Measurements from ENCODE around the gene VAV3. TPM values are rescaled to one million over a fixed set of nuclear protein-coding genes. Genes with fewer than 3 reads are reported as not detected.

VAV3 gene
- total RNA-seq, 1 experiment from 2014 or later = not detected

DNA sequence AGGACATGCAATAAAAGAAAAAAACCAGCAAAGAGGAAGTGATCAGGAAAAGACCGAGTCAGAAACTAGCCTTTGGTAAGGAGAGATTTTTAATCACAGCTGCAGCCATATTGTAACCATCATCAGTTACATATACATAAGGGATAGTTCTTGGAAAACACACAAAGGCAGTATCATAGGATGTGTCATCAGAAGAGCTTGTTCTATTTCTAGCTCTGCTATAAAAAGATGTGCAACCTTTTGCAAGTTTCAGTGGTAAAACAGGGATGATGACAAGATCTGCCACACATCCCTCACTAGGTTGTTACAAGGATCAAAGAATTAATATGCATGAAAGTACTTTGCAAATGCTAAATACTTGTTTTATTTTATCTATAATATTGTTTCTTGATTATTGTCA is 342.0 kb downstream of the VAV3 start:
- POLR2A ChIA-PET = no interaction called here
- BruUV-seq (replicated peaks) = no TSS peak
- H3K9ac ChIP-seq (ENCODE audit: low read length) = no peak overlapping the region
- no peak overlapping the region for H3K4me3 ChIP-seq (replicated peaks in 1 of 2; ENCODE audit: low read depth in 1 of 2, low read length in 2 of 2)
- H3K4me2 ChIP-seq (ENCODE audit: low read length) = no peak overlapping the region
- H3K36me3 ChIP-seq (ENCODE audit: control insufficient read depth in 1 of 2, insufficient read depth in 2 of 2, low read length in 2 of 2) = no peaks in the 10 kb centered on the region
- intact Hi-C loops (cut with micrococcal nuclease) = no loop called here
- no peak for TF ChIP-seq EZH2phosphoT487 (IDR thresholded peaks at IDR 0.05; ENCODE audit: borderline replicate concordance)
- TF ChIP-seq EZH2 (IDR thresholded peaks at IDR 0.05) = no peak
- no peak for TF ChIP-seq EGR1 (IDR thresholded peaks at IDR 0.05; ENCODE audit: low read depth)
- TF ChIP-seq, protein P1, sequence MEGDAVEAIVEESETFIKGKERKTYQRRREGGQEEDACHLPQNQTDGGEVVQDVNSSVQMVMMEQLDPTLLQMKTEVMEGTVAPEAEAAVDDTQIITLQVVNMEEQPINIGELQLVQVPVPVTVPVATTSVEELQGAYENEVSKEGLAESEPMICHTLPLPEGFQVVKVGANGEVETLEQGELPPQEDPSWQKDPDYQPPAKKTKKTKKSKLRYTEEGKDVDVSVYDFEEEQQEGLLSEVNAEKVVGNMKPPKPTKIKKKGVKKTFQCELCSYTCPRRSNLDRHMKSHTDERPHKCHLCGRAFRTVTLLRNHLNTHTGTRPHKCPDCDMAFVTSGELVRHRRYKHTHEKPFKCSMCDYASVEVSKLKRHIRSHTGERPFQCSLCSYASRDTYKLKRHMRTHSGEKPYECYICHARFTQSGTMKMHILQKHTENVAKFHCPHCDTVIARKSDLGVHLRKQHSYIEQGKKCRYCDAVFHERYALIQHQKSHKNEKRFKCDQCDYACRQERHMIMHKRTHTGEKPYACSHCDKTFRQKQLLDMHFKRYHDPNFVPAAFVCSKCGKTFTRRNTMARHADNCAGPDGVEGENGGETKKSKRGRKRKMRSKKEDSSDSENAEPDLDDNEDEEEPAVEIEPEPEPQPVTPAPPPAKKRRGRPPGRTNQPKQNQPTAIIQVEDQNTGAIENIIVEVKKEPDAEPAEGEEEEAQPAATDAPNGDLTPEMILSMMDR (IDR thresholded peaks at IDR 0.05 in 2 of 3, conservative IDR thresholded peaks at IDR 0.05 in 1 of 3; ENCODE audit: borderline replicate concordance in 1 of 3, insufficient read depth in 1 of 3, low read depth in 2 of 3, low read length in 2 of 3) = no peak
- H3K4me1 ChIP-seq (ENCODE audit: control insufficient read depth in 1 of 2, insufficient read depth in 2 of 2, low read length in 2 of 2) = no peaks in the 10 kb centered on the region
- no peaks in the 10 kb centered on the region for H3K9me2 ChIP-seq (ENCODE audit: insufficient read depth)
- H3K79me2 ChIP-seq (ENCODE audit: insufficient read depth, low read length) = no peaks in the 10 kb centered on the region
- no peak overlapping the region for H3K27ac ChIP-seq (ENCODE audit: low read depth, low read length)
- H3K27me3 ChIP-seq (ENCODE audit: insufficient read depth, low read length) = no peaks in the 10 kb centered on the region
- peaks cover under 1 to 7% of the 10 kb centered on the region in 2 experiments; a peak in 2 of 4 replicates for H3K9me3 ChIP-seq (ENCODE audit: control insufficient read depth in 1 of 2, insufficient read depth in 1 of 2, low read depth in 1 of 2, low read length in 2 of 2)
- H2AFZ ChIP-seq (ENCODE audit: low read depth, low read length, poor library complexity, severe bottlenecking) = no peak overlapping the region
- ATAC-seq (no peak), DNase-seq (ENCODE audit: low read depth, low spot score) (no peak)
- no peaks in the 10 kb centered on the region for H4K20me1 ChIP-seq (ENCODE audit: insufficient read depth)
- CTCF ChIA-PET = no interaction called here
- RAD21 ChIA-PET (ENCODE audit: low non-redundant PET in 1 of 2, low total read pairs in 2 of 2, uncharacterized antibody in 2 of 2, unreplicated experiment in 2 of 2) = no interaction called here

DNA sequence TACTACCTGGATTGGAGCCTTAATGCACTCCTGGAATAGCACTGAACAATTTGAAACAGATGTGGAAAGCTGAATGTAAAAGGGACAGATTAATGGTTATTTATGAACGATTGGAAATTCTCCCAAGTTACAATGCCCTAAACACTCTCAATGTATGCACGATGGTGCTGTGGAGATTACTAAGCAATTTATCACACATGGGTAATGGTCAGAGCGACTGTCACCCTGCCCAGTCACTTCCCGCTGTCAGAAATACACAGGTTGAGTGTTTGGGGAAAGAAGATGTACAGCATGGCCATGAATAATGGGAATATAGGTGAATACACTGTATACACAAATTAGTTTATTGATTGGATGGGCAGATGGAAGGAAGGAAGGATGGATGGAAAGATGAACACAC is 342.4 kb downstream of the VAV3 start:
- H3K4me3 ChIP-seq (replicated peaks in 1 of 2; ENCODE audit: low read depth in 1 of 2, low read length in 2 of 2) = no peak overlapping the region
- no TSS peak for BruUV-seq (replicated peaks)
- CTCF ChIA-PET = no interaction called here
- no peak for TF ChIP-seq ZNF274 (IDR thresholded peaks at IDR 0.05; ENCODE audit: low read depth, low read length)
- no peak for TF ChIP-seq TCF7L2 (IDR thresholded peaks at IDR 0.05; ENCODE audit: borderline replicate concordance, extremely low read depth, insufficient read depth, insufficient read length)
- TF ChIP-seq, protein P2, sequence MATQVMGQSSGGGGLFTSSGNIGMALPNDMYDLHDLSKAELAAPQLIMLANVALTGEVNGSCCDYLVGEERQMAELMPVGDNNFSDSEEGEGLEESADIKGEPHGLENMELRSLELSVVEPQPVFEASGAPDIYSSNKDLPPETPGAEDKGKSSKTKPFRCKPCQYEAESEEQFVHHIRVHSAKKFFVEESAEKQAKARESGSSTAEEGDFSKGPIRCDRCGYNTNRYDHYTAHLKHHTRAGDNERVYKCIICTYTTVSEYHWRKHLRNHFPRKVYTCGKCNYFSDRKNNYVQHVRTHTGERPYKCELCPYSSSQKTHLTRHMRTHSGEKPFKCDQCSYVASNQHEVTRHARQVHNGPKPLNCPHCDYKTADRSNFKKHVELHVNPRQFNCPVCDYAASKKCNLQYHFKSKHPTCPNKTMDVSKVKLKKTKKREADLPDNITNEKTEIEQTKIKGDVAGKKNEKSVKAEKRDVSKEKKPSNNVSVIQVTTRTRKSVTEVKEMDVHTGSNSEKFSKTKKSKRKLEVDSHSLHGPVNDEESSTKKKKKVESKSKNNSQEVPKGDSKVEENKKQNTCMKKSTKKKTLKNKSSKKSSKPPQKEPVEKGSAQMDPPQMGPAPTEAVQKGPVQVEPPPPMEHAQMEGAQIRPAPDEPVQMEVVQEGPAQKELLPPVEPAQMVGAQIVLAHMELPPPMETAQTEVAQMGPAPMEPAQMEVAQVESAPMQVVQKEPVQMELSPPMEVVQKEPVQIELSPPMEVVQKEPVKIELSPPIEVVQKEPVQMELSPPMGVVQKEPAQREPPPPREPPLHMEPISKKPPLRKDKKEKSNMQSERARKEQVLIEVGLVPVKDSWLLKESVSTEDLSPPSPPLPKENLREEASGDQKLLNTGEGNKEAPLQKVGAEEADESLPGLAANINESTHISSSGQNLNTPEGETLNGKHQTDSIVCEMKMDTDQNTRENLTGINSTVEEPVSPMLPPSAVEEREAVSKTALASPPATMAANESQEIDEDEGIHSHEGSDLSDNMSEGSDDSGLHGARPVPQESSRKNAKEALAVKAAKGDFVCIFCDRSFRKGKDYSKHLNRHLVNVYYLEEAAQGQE (IDR thresholded peaks at IDR 0.05; ENCODE audit: low read depth) = no peak
- TF ChIP-seq EZH2phosphoT487 (IDR thresholded peaks at IDR 0.05; ENCODE audit: borderline replicate concordance) = no peak
- TF ChIP-seq YY1 (IDR thresholded peaks at IDR 0.05; ENCODE audit: extremely low read depth, insufficient replicate concordance, low read depth, low read length) = no peak
- TF ChIP-seq, protein P3, sequence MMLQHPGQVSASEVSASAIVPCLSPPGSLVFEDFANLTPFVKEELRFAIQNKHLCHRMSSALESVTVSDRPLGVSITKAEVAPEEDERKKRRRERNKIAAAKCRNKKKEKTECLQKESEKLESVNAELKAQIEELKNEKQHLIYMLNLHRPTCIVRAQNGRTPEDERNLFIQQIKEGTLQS (IDR thresholded peaks at IDR 0.05) = no peak
- no peak for TF ChIP-seq POLR2A (IDR thresholded peaks at IDR 0.05; ENCODE audit: borderline replicate concordance, extremely low read depth, insufficient read depth, insufficient read length)
- TF ChIP-seq, protein P1 (IDR thresholded peaks at IDR 0.05 in 2 of 3, conservative IDR thresholded peaks at IDR 0.05 in 1 of 3; ENCODE audit: borderline replicate concordance in 1 of 3, insufficient read depth in 1 of 3, low read depth in 2 of 3, low read length in 2 of 3) = no peak
- no peak for TF ChIP-seq RAD21 (IDR thresholded peaks at IDR 0.05; ENCODE audit: low read depth)

More for the DNA sequence above, 342.4 kb downstream of the VAV3 start:
- H3K9ac ChIP-seq (ENCODE audit: low read length) = no peak overlapping the region
- intact Hi-C loops (cut with micrococcal nuclease) = no loop called here
- H3K9me2 ChIP-seq (ENCODE audit: insufficient read depth) = no peaks in the 10 kb centered on the region
- no peak for ATAC-seq
- no peaks in the 10 kb centered on the region for H3K4me1 ChIP-seq (ENCODE audit: control insufficient read depth in 1 of 2, insufficient read depth in 2 of 2, low read length in 2 of 2)
- no peaks in the 10 kb centered on the region for H4K20me1 ChIP-seq (ENCODE audit: insufficient read depth)
- no peaks in the 10 kb centered on the region for H3K36me3 ChIP-seq (ENCODE audit: control insufficient read depth in 1 of 2, insufficient read depth in 2 of 2, low read length in 2 of 2)
- RAD21 ChIA-PET (ENCODE audit: low non-redundant PET in 1 of 2, low total read pairs in 2 of 2, uncharacterized antibody in 2 of 2, unreplicated experiment in 2 of 2) = no interaction called here
- no peak for DNase-seq (ENCODE audit: low read depth, low spot score)
- no peak overlapping the region for H3K27ac ChIP-seq (ENCODE audit: low read depth, low read length)
- H2AFZ ChIP-seq (ENCODE audit: low read depth, low read length, poor library complexity, severe bottlenecking) = no peak overlapping the region
- no peak overlapping the region for H3K4me2 ChIP-seq (ENCODE audit: low read length)
- no peaks in the 10 kb centered on the region for H3K27me3 ChIP-seq (ENCODE audit: insufficient read depth, low read length)
- POLR2A ChIA-PET = no interaction called here
- no peaks in the 10 kb centered on the region for H3K79me2 ChIP-seq (ENCODE audit: insufficient read depth, low read length)
- peaks cover 0 to 4% of the 10 kb centered on the region in 2 experiments; a peak in 2 of 4 replicates for H3K9me3 ChIP-seq (ENCODE audit: control insufficient read depth in 1 of 2, insufficient read depth in 1 of 2, low read depth in 1 of 2, low read length in 2 of 2)
